K562 (cell line): Measurements from ENCODE around the gene TRAF1.

Source experiments
- CAMTA2 ChIP-seq: fragments of 250-450 bp; sonication (Bioruptor Pico); conservative IDR thresholded peaks from 2 replicates; pipeline ENCODE4 v1.5.1; 2022
- CTCF ChIP-seq, 3 experiments: IDR thresholded peaks in 2 of 3; conservative IDR thresholded peaks in 1 of 3; 2 replicates each; pipeline ENCODE4 v1.5.1; 2011 to 2012; ENCODE audit warnings: low read length in 3 of 3, mild to moderate bottlenecking in 3 of 3, control low read depth in 2 of 3, improper control_type of control experiment in 1 of 3, inconsistent platforms in 1 of 3, low read depth in 1 of 3, mixed read lengths in 1 of 3, moderate library complexity in 1 of 3; ENCODE audit not compliant: insufficient read depth in 2 of 3
- MTA1 ChIP-seq: fragments of 450-650 bp; IDR thresholded peaks from 2 replicates; pipeline ENCODE4 v1.6.1; 2017; ENCODE audit warnings: borderline replicate concordance
- MYBL2 ChIP-seq, 2 experiments: fragments of 450-650 bp in 1 of 2; sonication (generic) in 1 of 2; formaldehyde crosslinking in 1 of 2; IDR thresholded peaks; 2 replicates each; pipeline versions ENCODE4 v1.6.1 to v1.8.1; 2017 to 2022; ENCODE audit warnings: borderline replicate concordance in 1 of 2, inconsistent platforms in 1 of 2, low read depth in 1 of 2, mild to moderate bottlenecking in 1 of 2, missing genetic modification reagents in 1 of 2, moderate library complexity in 1 of 2
- NONO ChIP-seq, 2 experiments: fragments of 200-400 bp in 1 of 2; fragments of 450-650 bp in 1 of 2; formaldehyde crosslinking in 1 of 2; IDR thresholded peaks; 2 replicates each; pipeline ENCODE4 v1.6.1; 2017; ENCODE audit warnings: low read depth in 2 of 2, mild to moderate bottlenecking in 2 of 2, moderate library complexity in 2 of 2, low read length in 1 of 2
- POLR2AphosphoS5 ChIP-seq: IDR thresholded peaks from 2 replicates; pipeline ENCODE4 v1.6.1; 2011; ENCODE audit warnings: mild to moderate bottlenecking, low read depth, low read length, moderate library complexity; ENCODE audit not compliant: control insufficient read depth, insufficient read depth
- POLR3A ChIP-seq: IDR thresholded peaks from 2 replicates; pipeline ENCODE4 v1.6.1; 2011; ENCODE audit warnings: borderline replicate concordance, mild to moderate bottlenecking, moderate library complexity; ENCODE audit not compliant: insufficient read length, insufficient read depth; ENCODE audit errors: extremely low read depth
- ZBTB33 ChIP-seq: sonication (generic); formaldehyde crosslinking; IDR thresholded peaks from 2 replicates; pipeline ENCODE4 v1.8.1; 2023; ENCODE audit warnings: mild to moderate bottlenecking, missing genetic modification reagents
- ZKSCAN1 ChIP-seq: fragments of 150-350 bp; IDR thresholded peaks from 2 replicates; pipeline ENCODE4 v1.6.1; 2016; ENCODE audit warnings: low read depth, low read length
- ZNF174 ChIP-seq: fragments of 250-450 bp; sonication (Bioruptor Pico); IDR thresholded peaks from 2 replicates; pipeline ENCODE4 v1.4.0; 2020; ENCODE audit warnings: mild to moderate bottlenecking

- TF ChIP-seq POLR2AphosphoS5 (no peak), CAMTA2 (CRISPR knock-in tag) (no peak), CTCF (IDR thresholded peaks at IDR 0.05 in 2 of 3, conservative IDR thresholded peaks at IDR 0.05 in 1 of 3; ENCODE audit: insufficient read depth in 2 of 3, low read depth in 1 of 3, low read length in 3 of 3) (no peak), MYBL2 (IDR thresholded peaks at IDR 0.05; ENCODE audit: low read depth) (no peak), MYBL2 (CRISPR knock-in tag; IDR thresholded peaks at IDR 0.05; ENCODE audit: borderline replicate concordance) (no peak), ZBTB33 (CRISPR knock-in tag) (no peak), ZNF174 (CRISPR knock-in tag) (no peak), MTA1 (no peak), NONO (IDR thresholded peaks at IDR 0.05; ENCODE audit: low read depth in 2 of 2, low read length in 1 of 2) (no peak), ZKSCAN1 (no peak), POLR3A (no peak)
These were observed 2.7 kb upstream of the TRAF1 start for GRCh38 chr9:120929229-120929791.
